ENCODE measurements around the gene XPR1.

Gene XPR1

DNA sequence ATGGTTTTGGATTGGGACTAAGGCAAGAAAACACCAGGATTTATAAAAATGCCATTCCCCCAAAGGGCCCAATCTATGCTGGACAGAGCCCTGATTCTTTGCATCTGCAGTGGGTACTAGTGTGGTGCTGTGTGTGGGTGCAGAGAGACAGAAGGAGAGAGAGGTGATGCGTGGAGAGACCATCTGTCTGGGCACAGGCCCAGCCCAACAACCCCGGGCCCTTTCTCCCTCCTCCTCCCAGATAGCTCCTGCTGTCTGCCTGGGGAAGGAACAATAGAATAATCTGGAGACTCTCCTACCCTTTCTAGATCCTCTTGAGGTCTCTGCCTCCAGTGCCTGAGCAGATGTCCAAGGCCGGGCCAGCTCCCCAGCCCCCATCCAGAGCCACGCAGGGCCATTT lies 296.0 kb downstream of the XPR1 start:
- H2AFZ ChIP-seq (ENCODE audit: low read length) = no peak overlapping the region

GRCh38 chr1:180928331-180929230 lies 296.8 kb downstream of the XPR1 start:
- Histone ChIP-seq H2AFZ (ENCODE audit: low read length) (no peak overlapping the region), H3K79me2 (ENCODE audit: insufficient read depth, low read length) (no peaks in the 10 kb centered on the region), H3K36me3 (ENCODE audit: insufficient read depth, low read length) (no peaks in the 10 kb centered on the region), H3K27me3 (ENCODE audit: insufficient read depth, low read length, poor library complexity, severe bottlenecking) (no peaks in the 10 kb centered on the region), H3K9me3 (ENCODE audit: insufficient read depth, low read depth, low read length) (no peaks in the 10 kb centered on the region), H3K4me1 (ENCODE audit: insufficient read depth, low read length, poor library complexity, severe bottlenecking) (peaks cover 28% of the 10 kb centered on the region), H3K4me3 (ENCODE audit: low read length, poor library complexity, severe bottlenecking) (no peak overlapping the region), H3K9ac (ENCODE audit: low read depth, low read length, poor library complexity, severe bottlenecking) (no peak overlapping the region), H4K20me1 (ENCODE audit: insufficient read depth, low read length, poor library complexity, severe bottlenecking) (no peaks in the 10 kb centered on the region), H3K4me2 (ENCODE audit: low read depth, low read length, poor library complexity, severe bottlenecking) (no peak overlapping the region), H3F3A (ENCODE audit: low read depth) (no peaks in the 10 kb centered on the region), H3K9me2 (replicated peaks; ENCODE audit: low read depth, low read length) (no peaks in the 10 kb centered on the region)
- TF ChIP-seq CTCF (conservative IDR thresholded peaks at IDR 0.05; ENCODE audit: low read length) = no peak
- TF ChIP-seq EZH2phosphoT487 (IDR thresholded peaks at IDR 0.05; ENCODE audit: borderline replicate concordance) = no peak

More for the DNA sequence above, 296.0 kb downstream of the XPR1 start:
- Histone ChIP-seq H3K9ac (ENCODE audit: low read depth, low read length, poor library complexity, severe bottlenecking) (no peak overlapping the region), H3K27me3 (ENCODE audit: insufficient read depth, low read length, poor library complexity, severe bottlenecking) (no peaks in the 10 kb centered on the region), H3K4me2 (ENCODE audit: low read depth, low read length, poor library complexity, severe bottlenecking) (no peak overlapping the region), H3K9me3 (ENCODE audit: insufficient read depth, low read depth, low read length) (no peaks in the 10 kb centered on the region), H4K20me1 (ENCODE audit: insufficient read depth, low read length, poor library complexity, severe bottlenecking) (no peaks in the 10 kb centered on the region), H3F3A (ENCODE audit: low read depth) (no peaks in the 10 kb centered on the region), H3K9me2 (replicated peaks; ENCODE audit: low read depth, low read length) (no peaks in the 10 kb centered on the region), H3K4me1 (ENCODE audit: insufficient read depth, low read length, poor library complexity, severe bottlenecking) (peaks cover 30% of the 10 kb centered on the region), H3K36me3 (ENCODE audit: insufficient read depth, low read length) (no peaks in the 10 kb centered on the region), H3K4me3 (ENCODE audit: low read length, poor library complexity, severe bottlenecking) (no peak overlapping the region), H3K79me2 (ENCODE audit: insufficient read depth, low read length) (no peaks in the 10 kb centered on the region)
- no peak for TF ChIP-seq CTCF (conservative IDR thresholded peaks at IDR 0.05; ENCODE audit: low read length)
- no peak for TF ChIP-seq EZH2phosphoT487 (IDR thresholded peaks at IDR 0.05; ENCODE audit: borderline replicate concordance)

GRCh38 chr1:180929389-180929788 lies 297.6 kb downstream of the XPR1 start:
- TF ChIP-seq EZH2phosphoT487 (IDR thresholded peaks at IDR 0.05; ENCODE audit: borderline replicate concordance) = no peak
- TF ChIP-seq CTCF (conservative IDR thresholded peaks at IDR 0.05; ENCODE audit: low read length) = no peak
- Histone ChIP-seq H3K9me2 (replicated peaks; ENCODE audit: low read depth, low read length) (no peaks in the 10 kb centered on the region), H3K4me3 (ENCODE audit: low read length, poor library complexity, severe bottlenecking) (no peak overlapping the region), H4K20me1 (ENCODE audit: insufficient read depth, low read length, poor library complexity, severe bottlenecking) (no peaks in the 10 kb centered on the region), H2AFZ (ENCODE audit: low read length) (no peak overlapping the region), H3K9me3 (ENCODE audit: insufficient read depth, low read depth, low read length) (no peaks in the 10 kb centered on the region), H3K79me2 (ENCODE audit: insufficient read depth, low read length) (no peaks in the 10 kb centered on the region), H3K36me3 (ENCODE audit: insufficient read depth, low read length) (no peaks in the 10 kb centered on the region), H3K27me3 (ENCODE audit: insufficient read depth, low read length, poor library complexity, severe bottlenecking) (no peaks in the 10 kb centered on the region), H3K4me1 (ENCODE audit: insufficient read depth, low read length, poor library complexity, severe bottlenecking) (peaks cover 30% of the 10 kb centered on the region), H3F3A (ENCODE audit: low read depth) (no peaks in the 10 kb centered on the region), H3K9ac (ENCODE audit: low read depth, low read length, poor library complexity, severe bottlenecking) (no peak overlapping the region), H3K4me2 (ENCODE audit: low read depth, low read length, poor library complexity, severe bottlenecking) (no peak overlapping the region)

Measured in Loucy (cell line).